ENCODE results near the gene GALNT17.

GRCh38 chr7:71145906-71146901 lies 14.3 kb downstream of the GALNT17 start:
- TF ChIP-seq, protein P1, sequence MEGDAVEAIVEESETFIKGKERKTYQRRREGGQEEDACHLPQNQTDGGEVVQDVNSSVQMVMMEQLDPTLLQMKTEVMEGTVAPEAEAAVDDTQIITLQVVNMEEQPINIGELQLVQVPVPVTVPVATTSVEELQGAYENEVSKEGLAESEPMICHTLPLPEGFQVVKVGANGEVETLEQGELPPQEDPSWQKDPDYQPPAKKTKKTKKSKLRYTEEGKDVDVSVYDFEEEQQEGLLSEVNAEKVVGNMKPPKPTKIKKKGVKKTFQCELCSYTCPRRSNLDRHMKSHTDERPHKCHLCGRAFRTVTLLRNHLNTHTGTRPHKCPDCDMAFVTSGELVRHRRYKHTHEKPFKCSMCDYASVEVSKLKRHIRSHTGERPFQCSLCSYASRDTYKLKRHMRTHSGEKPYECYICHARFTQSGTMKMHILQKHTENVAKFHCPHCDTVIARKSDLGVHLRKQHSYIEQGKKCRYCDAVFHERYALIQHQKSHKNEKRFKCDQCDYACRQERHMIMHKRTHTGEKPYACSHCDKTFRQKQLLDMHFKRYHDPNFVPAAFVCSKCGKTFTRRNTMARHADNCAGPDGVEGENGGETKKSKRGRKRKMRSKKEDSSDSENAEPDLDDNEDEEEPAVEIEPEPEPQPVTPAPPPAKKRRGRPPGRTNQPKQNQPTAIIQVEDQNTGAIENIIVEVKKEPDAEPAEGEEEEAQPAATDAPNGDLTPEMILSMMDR (IDR thresholded peaks at IDR 0.05), result no peak
- TF ChIP-seq EP300 (IDR thresholded peaks at IDR 0.05), result no peak
